Type B pancreatic cell (in vitro differentiated cells): ENCODE results near the gene RTN4RL1. TPM values are rescaled to one million over a fixed set of nuclear protein-coding genes. Genes with fewer than 3 reads are reported as not detected.

Source experiments
- DNase-seq: peaks from one replicate; pipeline ENCODE4 v3.0.0; 2021; ENCODE audit warnings: mixed read lengths; ENCODE audit not compliant: unreplicated experiment; ENCODE audit errors: extremely low spot score
- H3K27ac Mint-ChIP-seq: 2 replicates; pipeline ENCODE4 v1.8.0; 2021; ENCODE audit warnings: mild to moderate bottlenecking, mixed read lengths
- H3K27me3 Mint-ChIP-seq: 2 replicates; pipeline ENCODE4 v1.8.0; 2021; ENCODE audit warnings: mixed read lengths
- H3K36me3 Mint-ChIP-seq: 2 replicates; pipeline ENCODE4 v1.8.0; 2021; ENCODE audit warnings: mixed read lengths
- H3K4me1 Mint-ChIP-seq: one replicate; pipeline ENCODE4 v1.8.0; 2021; ENCODE audit warnings: mixed read lengths; ENCODE audit not compliant: unreplicated experiment
- H3K4me3 Mint-ChIP-seq: 2 replicates; pipeline ENCODE4 v1.8.0; 2021; ENCODE audit warnings: mild to moderate bottlenecking, mixed read lengths
- H3K9me3 Mint-ChIP-seq: 2 replicates; pipeline ENCODE4 v1.8.0; 2021; ENCODE audit warnings: mixed read lengths
- total RNA-seq: library from RNA; stranded (reverse); gene quantifications from 2 replicates; pipeline ENCODE4 v1.2.1, GENCODE V29; 2021; ENCODE audit warnings: low replicate concordance
- TF ChIP-seq, protein P1 (sequence below): fragments of 200-600 bp; sonication (generic); conservative IDR thresholded peaks from 2 replicates; pipeline ENCODE4 v1.5.0; 2021; ENCODE audit warnings: antibody characterized with exemption, mild to moderate bottlenecking

RTN4RL1 gene
- total RNA-seq, 1 donor from 2014 or later = 1.7 TPM

DNA sequence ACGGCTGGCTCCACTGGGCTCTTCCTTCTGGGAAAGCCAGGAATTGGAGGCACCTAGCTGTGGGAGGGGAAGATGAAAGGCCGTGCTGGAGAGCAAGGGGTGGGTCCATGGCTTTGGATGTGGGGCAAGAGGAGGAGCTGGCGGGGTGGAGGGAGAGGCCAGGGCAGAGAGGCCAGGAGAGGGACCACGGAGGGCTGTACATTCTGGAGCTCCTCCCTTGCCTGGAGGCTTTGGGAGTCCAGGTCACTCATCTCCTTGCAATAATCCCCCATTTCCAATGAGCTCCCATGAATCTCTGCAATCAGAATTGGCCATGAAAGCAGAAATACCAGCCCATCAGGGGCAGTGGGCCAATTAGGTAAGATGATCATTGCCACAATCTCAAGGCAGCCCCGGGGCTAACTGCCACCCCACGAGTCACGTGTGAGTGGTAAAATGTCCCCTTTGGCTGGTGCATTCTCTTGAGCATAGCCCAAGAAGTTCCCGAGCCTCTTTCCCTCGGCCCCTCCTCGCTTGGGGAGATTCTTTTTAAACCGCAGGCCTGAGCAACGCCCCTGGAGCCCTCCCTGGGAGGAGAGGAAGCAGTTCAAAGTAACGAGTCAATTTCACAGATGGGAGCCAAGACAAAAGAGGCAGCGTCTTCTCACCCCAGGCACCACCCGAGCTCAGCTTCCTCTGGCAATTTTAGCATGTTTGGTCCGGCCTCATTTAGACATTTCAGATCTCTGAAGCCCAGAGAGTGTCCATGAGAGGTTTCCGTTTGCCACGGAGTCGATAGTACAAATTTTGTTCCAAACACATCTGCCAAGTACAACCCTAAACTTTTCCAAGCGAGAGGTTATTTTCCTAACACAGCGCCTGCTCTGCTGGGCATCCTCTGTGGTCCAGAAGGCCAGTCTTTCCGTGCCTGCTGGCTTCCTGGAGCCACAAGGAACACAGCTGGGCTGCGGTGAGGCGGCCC, 13.4 kb downstream of the RTN4RL1 start:
- TF ChIP-seq, protein P1, sequence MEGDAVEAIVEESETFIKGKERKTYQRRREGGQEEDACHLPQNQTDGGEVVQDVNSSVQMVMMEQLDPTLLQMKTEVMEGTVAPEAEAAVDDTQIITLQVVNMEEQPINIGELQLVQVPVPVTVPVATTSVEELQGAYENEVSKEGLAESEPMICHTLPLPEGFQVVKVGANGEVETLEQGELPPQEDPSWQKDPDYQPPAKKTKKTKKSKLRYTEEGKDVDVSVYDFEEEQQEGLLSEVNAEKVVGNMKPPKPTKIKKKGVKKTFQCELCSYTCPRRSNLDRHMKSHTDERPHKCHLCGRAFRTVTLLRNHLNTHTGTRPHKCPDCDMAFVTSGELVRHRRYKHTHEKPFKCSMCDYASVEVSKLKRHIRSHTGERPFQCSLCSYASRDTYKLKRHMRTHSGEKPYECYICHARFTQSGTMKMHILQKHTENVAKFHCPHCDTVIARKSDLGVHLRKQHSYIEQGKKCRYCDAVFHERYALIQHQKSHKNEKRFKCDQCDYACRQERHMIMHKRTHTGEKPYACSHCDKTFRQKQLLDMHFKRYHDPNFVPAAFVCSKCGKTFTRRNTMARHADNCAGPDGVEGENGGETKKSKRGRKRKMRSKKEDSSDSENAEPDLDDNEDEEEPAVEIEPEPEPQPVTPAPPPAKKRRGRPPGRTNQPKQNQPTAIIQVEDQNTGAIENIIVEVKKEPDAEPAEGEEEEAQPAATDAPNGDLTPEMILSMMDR = no peak
- Mint-ChIP-seq H3K9me3 (no peaks in the 10 kb centered on the region), H3K27me3 (peaks cover 3% of the 10 kb centered on the region), H3K4me3 (no peak overlapping the region), H3K27ac (peak overlapping the region; percentile 56), H3K36me3 (no peaks in the 10 kb centered on the region), H3K4me1 (peaks cover 13% of the 10 kb centered on the region)
- DNase-seq = no peak

DNA sequence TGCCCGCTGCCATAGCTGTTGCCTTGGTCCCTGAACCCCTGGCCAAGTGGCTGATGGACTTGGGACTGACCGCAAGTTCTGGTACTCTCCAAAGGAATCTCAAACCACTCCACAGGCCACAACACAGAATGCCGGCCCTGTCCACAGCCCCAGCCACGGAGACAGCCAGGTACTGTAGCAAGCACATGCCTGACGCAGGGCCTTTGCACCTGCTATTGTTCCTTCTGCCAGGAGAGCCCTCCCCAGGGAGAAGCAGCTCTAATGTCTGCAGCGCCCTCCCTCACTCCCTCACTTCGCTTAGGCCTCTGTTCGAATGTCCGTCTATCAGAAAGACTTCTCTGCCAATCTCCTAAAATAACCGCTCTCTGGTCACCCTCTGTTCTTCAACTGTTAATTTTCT, 15.4 kb downstream of the RTN4RL1 start:
- H3K36me3 Mint-ChIP-seq = no peaks in the 10 kb centered on the region
- no peak overlapping the region for H3K4me3 Mint-ChIP-seq
- H3K9me3 Mint-ChIP-seq = no peaks in the 10 kb centered on the region
- no peak overlapping the region for H3K27ac Mint-ChIP-seq
- TF ChIP-seq, protein P1 = no peak
- H3K27me3 Mint-ChIP-seq = peaks cover 3% of the 10 kb centered on the region
- no peak for DNase-seq
- peaks cover 13% of the 10 kb centered on the region for H3K4me1 Mint-ChIP-seq

DNA sequence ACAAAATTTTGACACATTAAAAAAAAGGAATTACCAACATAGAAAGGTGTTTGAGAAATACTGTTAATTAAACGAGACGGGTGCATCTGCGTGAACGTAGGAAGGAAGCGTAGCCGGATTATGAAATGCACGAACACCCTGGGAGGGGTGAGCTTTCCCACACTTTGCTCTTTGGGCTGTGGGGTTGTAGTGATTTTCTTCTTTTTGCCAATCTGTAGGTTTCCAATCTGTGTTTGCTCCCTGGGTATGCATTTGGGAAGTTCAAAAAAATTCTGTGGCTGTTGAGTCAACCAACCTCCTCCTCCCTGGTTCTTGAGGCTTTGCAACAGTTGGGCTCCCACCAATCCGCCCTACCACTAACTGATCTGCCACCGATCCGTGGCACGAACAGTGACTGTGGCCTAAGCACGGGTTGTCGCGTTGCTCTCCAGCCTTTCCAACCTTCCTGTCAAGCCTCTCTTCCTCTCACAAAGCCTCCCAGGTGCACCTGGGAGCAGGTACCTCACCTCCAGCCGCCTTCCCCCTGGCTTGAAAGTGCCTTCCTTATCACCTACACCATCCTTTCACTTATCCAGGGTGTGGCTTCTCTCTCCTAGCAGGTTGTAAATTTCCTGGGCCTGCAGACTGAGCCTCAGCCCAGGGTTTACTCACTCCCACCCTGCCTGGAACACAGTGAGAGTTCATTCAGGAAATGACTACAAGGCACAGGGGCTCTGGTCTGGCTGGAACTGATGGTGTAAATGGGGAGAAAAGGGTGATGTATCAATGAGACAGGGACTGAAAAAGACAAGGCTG, 16.6 kb downstream of the RTN4RL1 start:
- Mint-ChIP-seq H3K27ac (peak overlapping the region; percentile 33), H3K36me3 (no peaks in the 10 kb centered on the region), H3K27me3 (no peaks in the 10 kb centered on the region), H3K9me3 (no peaks in the 10 kb centered on the region), H3K4me1 (peaks cover 13% of the 10 kb centered on the region), H3K4me3 (no peak overlapping the region)
- DNase-seq = no peak
- TF ChIP-seq, protein P1 = no peak

DNA sequence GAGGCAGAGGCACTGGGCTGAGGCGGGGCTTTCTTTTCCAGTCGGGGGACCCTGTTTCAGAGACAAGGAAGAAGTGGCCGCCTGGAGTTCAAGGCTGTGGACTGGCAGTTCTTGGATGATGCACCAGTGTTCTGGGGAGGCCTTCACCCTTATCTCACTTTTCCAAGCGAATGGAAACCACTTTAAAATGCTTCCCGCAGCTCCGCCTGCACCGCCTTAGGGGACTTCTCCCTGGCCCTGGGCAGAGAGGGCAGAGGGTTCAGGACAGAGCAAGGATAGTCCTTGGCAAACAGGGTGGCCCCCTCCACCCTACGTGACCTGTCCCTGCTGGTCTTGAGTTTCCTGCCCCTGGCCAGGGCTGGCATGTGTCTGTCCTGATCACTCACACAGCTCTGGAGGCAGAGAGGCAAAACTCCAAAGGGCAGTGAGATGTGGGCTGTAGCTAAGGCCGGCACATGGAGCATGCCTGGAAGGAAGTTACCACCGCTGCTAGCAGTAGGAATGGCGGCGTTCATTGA, 20.6 kb downstream of the RTN4RL1 start:
- TF ChIP-seq, protein P1 = no peak
- DNase-seq = no peak
- Mint-ChIP-seq H3K4me3 (no peak overlapping the region), H3K27ac (no peak overlapping the region), H3K4me1 (peaks cover 2% of the 10 kb centered on the region), H3K27me3 (peaks cover 1% of the 10 kb centered on the region), H3K9me3 (no peaks in the 10 kb centered on the region), H3K36me3 (no peaks in the 10 kb centered on the region)

DNA sequence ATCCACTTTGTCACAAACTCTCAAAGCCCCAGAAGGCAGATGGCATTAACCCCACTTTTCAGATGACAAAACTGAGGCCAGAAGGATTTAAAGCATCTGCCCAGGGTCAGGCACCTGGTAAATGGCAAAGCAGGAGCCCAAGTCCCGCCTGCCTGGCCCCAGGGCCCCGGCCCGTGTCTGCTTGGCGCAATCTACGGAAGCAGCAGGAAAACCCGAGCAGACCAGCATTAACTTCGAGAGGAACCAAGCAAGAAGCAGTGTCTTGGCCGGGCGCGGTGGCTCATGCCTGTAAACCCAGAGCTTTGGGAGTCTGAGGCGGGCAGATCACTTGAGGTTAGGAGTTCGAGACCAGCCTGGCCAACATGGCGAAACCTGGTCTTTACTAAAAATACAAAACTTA, 21.6 kb downstream of the RTN4RL1 start:
- H3K27ac Mint-ChIP-seq = peak overlapping the region; percentile 70
- H3K4me3 Mint-ChIP-seq = no peak overlapping the region
- no peak for DNase-seq
- H3K9me3 Mint-ChIP-seq = no peaks in the 10 kb centered on the region
- peaks cover 5% of the 10 kb centered on the region for H3K4me1 Mint-ChIP-seq
- H3K36me3 Mint-ChIP-seq = no peaks in the 10 kb centered on the region
- H3K27me3 Mint-ChIP-seq = peaks cover 4% of the 10 kb centered on the region
- TF ChIP-seq, protein P1 = no peak
